Activated CD4-positive, alpha-beta memory T cell treated with anti-CD3 and anti-CD28 coated beads for 36 hours (primary cell): ENCODE results near the gene KRTAP4-2. TPM values are rescaled to one million over a fixed set of nuclear protein-coding genes. Genes with fewer than 3 reads are reported as not detected.
"Not testable (repeated sequence)": the region's sequence is repeated elsewhere in the genome, so short reads cannot be mapped to it uniquely, and the experiment has no call there.

ENCODE experiments used
- CTCF ChIA-PET: fragments of 350-600 bp; sonication (Branson Sonifier 250); formaldehyde crosslinking; loops from one replicate; lab custom pipeline; 2021; ENCODE audit warnings: antibody characterized with exemption, inconsistent platforms; lab: Charles Lee
- POLR2A ChIA-PET: fragments of 350-600 bp; sonication (Branson Sonifier 250); formaldehyde crosslinking; loops from one replicate; lab custom pipeline; 2021; ENCODE audit warnings: antibody characterized with exemption; lab: Charles Lee
- DNase-seq: peaks from one replicate; pipeline ENCODE4 v3.0.0-alpha.2; 2020
- H3K27ac Mint-ChIP-seq: one replicate; pipeline ENCODE4 v1.8.0; 2021; ENCODE audit warnings: mixed read lengths
- H3K27me3 Mint-ChIP-seq: one replicate; pipeline ENCODE4 v1.8.0; 2021; ENCODE audit warnings: mixed read lengths
- H3K36me3 Mint-ChIP-seq: one replicate; pipeline ENCODE4 v1.8.0; 2021; ENCODE audit warnings: mixed read lengths
- H3K4me1 Mint-ChIP-seq: one replicate; pipeline ENCODE4 v1.8.0; 2021; ENCODE audit warnings: low read depth, mixed read lengths
- H3K4me3 Mint-ChIP-seq: one replicate; pipeline ENCODE4 v1.8.0; 2021; ENCODE audit warnings: mild to moderate bottlenecking, mixed read lengths
- H3K9me3 Mint-ChIP-seq: one replicate; pipeline ENCODE4 v1.8.0; 2021; ENCODE audit warnings: mixed read lengths
- intact Hi-C: fragments of 100-400 bp; cut with micrococcal nuclease; formaldehyde crosslinking; loops from one replicate; pipeline ENCODE4 v1.15.1; 2023
- total RNA-seq, 2 experiments: library from RNA; stranded (reverse); gene quantifications; one replicate each; pipeline ENCODE4 v1.2.3, GENCODE V29; 2021

The KRTAP4-2 gene
- total RNA-seq, 2 experiments from 2014 or later: not detected

DNA sequence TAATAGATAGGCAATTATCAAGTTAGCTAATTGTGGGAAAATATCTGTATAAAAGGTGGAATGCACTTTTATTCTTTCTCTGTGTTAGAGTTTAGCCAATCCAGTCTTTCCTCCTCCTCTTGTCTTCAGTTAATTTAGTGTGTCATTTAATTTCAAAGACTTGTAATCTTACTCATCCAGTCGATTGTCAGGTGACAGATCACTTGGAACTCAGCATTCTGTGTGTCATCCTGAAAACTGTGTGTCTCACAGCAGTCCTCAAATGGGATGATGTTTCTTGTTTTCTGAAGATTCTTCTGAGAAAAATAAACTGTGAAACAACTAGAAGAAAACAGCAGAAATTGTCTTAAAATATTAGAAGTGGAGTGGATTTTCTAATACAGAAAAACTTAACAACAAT is 7.0 kb upstream of the KRTAP4-2 start:
- H3K9me3 Mint-ChIP-seq: no peaks in the 10 kb centered on the region
- DNase-seq: no peak
- no peak overlapping the region for H3K27ac Mint-ChIP-seq
- H3K27me3 Mint-ChIP-seq: peaks cover 13% of the 10 kb centered on the region
- no peaks in the 10 kb centered on the region for H3K36me3 Mint-ChIP-seq
- intact Hi-C loops: no loop called here
- no peak overlapping the region for H3K4me3 Mint-ChIP-seq
- ChIA-PET CTCF (interaction anchor here (1.4 kb wide), 1 partner anchor 364 kb away, joined by 3 read pairs; no protein-coding TSS in a partner anchor), POLR2A (no interaction called here)
- H3K4me1 Mint-ChIP-seq: no peaks in the 10 kb centered on the region

DNA sequence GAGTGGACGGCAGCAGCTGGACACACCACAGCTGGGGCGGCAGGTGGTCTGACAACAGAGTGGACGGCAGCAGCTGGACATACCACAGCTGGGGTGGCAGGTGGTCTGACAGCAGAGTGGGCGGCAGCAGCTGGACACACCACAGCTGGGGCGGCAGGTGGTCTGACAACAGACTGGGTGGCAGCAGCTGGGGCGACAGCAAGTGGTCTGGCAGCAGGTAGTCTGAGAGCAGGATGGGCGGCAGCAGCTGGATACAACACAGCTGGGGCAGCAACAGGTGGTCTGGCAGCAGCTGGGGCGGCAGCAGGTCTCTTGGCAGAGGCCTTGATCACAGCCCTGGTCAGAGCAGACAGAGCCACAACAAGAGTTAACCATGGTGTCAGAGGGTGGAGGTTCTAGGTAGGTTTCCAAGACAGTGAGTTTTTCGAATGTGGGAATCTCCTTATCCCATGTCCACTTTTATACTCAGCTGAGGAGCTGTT is 6.5 kb upstream of the KRTAP4-2 start, which contains the start of gene KRTAP4-1:
Gene KRTAP4-1 (minus strand): TSS at position 432 of the 482 bp plus-strand sequence. CDS start 57 bp downstream, at position 375.
- intact Hi-C loops: no loop called here
- Mint-ChIP-seq H3K9me3 (no peaks in the 10 kb centered on the region), H3K36me3 (no peaks in the 10 kb centered on the region), H3K27me3 (peaks cover 13% of the 10 kb centered on the region), H3K4me1 (no peaks in the 10 kb centered on the region), H3K27ac (no peak within 1 kb of the TSS), H3K4me3 (no peak within 1 kb of the TSS)
- POLR2A ChIA-PET: no interaction called here
- CTCF ChIA-PET: interaction anchor here (1.4 kb wide), 1 partner anchor 364 kb away, joined by 3 read pairs; no protein-coding TSS in a partner anchor
- DNase-seq: no peak

DNA sequence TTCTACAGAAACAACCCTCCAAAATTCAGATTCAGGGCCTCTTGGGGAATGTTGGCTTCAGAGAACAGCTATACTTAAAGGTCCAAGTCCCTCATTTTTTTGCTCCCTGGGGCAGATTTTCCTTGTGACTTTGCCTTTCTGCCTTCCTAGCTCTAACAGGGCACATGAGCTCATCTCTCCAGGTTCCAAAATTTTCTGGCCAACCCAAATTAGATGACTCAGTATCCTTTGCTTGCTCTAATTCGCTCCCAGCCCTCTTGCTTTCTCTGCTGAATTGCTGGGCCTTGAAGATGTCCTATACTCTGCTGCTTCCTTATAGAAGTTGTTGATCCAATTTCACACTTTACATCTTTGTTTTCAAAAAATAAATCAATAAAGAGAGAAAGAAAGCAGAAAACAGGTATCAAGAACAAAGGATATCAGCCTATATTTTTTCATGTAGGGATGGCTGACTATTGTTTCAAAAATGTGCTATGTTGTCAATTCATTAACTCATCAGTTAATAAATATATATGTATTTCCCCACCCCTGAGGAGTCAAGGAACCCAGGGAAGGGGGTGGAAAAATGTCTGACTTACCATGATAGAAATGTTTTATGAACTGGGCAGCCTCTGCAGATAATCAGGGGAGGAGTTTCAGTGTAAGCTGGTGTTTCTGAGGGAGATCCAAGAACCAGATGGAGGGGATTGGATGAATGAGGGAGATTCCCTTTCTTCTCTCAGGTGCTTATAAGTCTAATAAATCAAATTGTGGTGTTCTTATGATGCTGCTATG is 1.0 kb upstream of the KRTAP4-2 start:
- POLR2A ChIA-PET: no interaction called here
- Mint-ChIP-seq H3K9me3 (no peaks in the 10 kb centered on the region), H3K4me3 (no peak overlapping the region), H3K4me1 (no peaks in the 10 kb centered on the region), H3K36me3 (no peaks in the 10 kb centered on the region), H3K27ac (no peak overlapping the region), H3K27me3 (peaks cover under 1% of the 10 kb centered on the region)
- CTCF ChIA-PET: no interaction called here
- DNase-seq: no peak
- intact Hi-C loops: no loop called here

DNA sequence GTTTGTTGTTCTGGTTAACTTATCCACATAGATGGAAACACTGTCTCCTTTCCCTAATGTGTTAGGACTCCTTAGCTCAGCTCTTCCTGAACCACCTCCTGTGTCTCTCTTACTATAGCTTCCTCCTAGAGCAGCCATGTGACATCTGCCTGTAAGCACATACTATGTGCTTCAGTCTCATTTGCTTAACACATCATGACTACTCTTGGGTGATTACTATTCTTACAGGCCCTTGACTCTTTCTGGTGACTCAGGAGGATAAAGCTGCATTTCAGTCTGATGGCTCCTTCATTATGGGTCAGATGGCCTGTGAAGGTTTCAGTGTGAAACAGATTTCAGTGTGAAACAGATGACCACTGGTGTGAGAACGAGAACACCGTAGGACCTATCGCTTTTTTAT is 320 bp upstream of the KRTAP4-2 start:
- no peak overlapping the region for H3K4me3 Mint-ChIP-seq
- H3K9me3 Mint-ChIP-seq: no peaks in the 10 kb centered on the region
- CTCF ChIA-PET: no interaction called here
- no peaks in the 10 kb centered on the region for H3K4me1 Mint-ChIP-seq
- no peaks in the 10 kb centered on the region for H3K36me3 Mint-ChIP-seq
- no peaks in the 10 kb centered on the region for H3K27me3 Mint-ChIP-seq
- POLR2A ChIA-PET: no interaction called here
- no peak for DNase-seq
- H3K27ac Mint-ChIP-seq: no peak overlapping the region
- intact Hi-C loops: no loop called here

DNA sequence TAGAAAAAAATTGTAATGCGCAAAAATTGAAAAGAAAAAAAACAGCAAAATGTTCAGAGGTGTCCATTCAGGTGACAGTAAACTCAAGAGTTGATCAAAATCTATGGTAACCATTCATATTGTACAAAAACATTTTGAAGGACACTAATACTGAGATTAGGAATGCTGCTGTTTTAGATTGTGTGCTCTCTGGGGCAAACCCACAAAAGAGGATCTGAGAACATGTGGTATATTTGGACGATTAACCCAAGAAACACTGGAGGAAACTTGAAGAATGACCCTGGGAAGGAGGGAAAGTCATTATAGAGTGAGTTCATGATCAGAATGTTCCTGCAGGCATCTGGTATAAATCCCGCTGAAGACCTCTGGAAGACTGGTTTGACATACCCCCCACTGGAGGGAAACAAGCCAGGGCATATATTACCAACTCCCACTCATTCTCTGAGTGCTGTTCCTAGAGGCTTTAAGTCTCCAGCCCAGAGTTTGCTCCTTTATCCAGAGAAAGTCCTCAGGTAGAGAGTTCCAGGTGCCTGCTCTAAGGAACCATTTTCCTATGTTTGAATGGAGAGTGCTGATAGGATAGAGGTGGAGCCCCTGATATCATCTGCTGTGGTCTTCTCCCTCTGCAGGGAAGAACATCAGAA is 1.2 kb downstream of the KRTAP4-2 start:
- H3K4me1 Mint-ChIP-seq: no peaks in the 10 kb centered on the region
- intact Hi-C loops: no loop called here
- no peak overlapping the region for H3K4me3 Mint-ChIP-seq
- H3K9me3 Mint-ChIP-seq: no peaks in the 10 kb centered on the region
- no peak for DNase-seq
- H3K27ac Mint-ChIP-seq: no peak overlapping the region
- no peaks in the 10 kb centered on the region for H3K27me3 Mint-ChIP-seq
- ChIA-PET POLR2A (no interaction called here), CTCF (no interaction called here)
- H3K36me3 Mint-ChIP-seq: no peaks in the 10 kb centered on the region

DNA sequence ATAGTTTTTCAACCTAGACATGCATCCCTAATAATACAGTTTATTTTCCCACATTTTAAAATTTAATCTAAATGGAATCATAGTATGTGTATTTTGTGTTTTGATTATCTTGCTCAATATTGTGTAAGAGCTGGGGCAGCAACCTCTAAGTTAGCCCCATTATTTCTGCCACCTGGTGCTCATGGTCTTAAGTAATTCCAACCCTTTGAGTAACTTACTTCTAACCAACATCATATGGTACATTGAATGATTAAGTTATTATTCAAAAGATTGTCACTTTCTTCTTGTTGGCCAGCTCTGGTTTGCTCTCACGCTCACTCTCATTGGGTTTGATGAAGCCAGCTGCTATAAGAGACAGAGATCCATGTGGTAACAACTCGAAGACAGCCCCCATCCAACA is 6.1 kb downstream of the KRTAP4-2 start:
- Mint-ChIP-seq H3K9me3 (no peaks in the 10 kb centered on the region), H3K36me3 (no peaks in the 10 kb centered on the region), H3K27ac (no peak overlapping the region), H3K27me3 (no peaks in the 10 kb centered on the region), H3K4me3 (no peak overlapping the region), H3K4me1 (no peaks in the 10 kb centered on the region)
- intact Hi-C loops: no loop called here
- no peak for DNase-seq
- ChIA-PET POLR2A (no interaction called here), CTCF (no interaction called here)

DNA sequence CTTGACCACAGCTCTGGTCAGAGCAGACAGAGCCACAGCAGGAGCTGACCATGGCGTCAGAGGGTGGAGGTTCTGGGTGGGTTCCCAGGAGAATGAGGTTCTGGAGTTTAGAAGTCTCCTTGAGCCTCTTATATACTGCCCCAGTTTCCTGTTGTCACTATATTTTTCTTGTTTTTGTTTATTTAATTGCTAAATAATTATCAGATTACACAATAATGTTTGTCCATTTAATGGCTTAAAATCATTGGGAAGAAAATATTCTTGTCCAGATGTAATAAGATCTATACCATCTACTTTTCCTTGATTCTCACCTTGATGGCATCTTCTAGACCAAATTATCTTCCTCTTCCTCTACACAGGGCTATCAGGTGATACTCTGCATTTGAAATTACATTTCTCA is 9.9 kb downstream of the KRTAP4-2 start, which contains the start of gene KRTAP4-3:
Gene KRTAP4-3 (minus strand): TSS at position 101 of the 400 bp plus-strand sequence. CDS start 49 bp downstream, at position 52.
- Mint-ChIP-seq H3K9me3 (no peaks in the 10 kb centered on the region), H3K27ac (no peak within 1 kb of the TSS), H3K27me3 (no peaks in the 10 kb centered on the region), H3K36me3 (no peaks in the 10 kb centered on the region), H3K4me3 (no peak within 1 kb of the TSS), H3K4me1 (no peaks in the 10 kb centered on the region)
- DNase-seq: no peak
- ChIA-PET CTCF (no interaction called here), POLR2A (no interaction called here)
- intact Hi-C loops: no loop called here

DNA sequence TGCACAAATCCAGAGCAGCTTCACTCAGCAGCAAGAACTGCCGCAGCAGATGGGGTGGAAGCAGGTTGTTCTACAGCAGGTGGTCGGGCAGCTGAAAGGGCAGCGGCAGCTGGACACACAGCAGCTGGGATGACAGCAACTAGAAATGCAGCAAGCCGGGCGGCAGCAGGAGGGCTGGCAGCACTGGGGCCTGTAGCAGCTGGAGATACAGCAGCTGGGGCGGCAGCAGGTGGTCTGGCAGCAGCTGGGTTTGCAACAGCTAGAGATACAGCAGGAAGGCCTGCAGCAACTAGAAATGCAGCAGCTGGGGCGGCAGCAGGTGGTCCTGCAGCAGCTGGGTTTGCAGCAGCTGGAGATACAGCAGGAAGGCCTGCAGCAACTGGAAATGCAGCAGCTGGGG is 10.5 kb downstream of the KRTAP4-2 start:
- no peak overlapping the region for H3K4me3 Mint-ChIP-seq
- POLR2A ChIA-PET: no interaction called here
- H3K9me3 Mint-ChIP-seq: no peaks in the 10 kb centered on the region
- no peaks in the 10 kb centered on the region for H3K27me3 Mint-ChIP-seq
- no peaks in the 10 kb centered on the region for H3K4me1 Mint-ChIP-seq
- no peak for DNase-seq
- CTCF ChIA-PET: no interaction called here
- no peak overlapping the region for H3K27ac Mint-ChIP-seq
- H3K36me3 Mint-ChIP-seq: no peaks in the 10 kb centered on the region
- intact Hi-C loops: no loop called here

DNA sequence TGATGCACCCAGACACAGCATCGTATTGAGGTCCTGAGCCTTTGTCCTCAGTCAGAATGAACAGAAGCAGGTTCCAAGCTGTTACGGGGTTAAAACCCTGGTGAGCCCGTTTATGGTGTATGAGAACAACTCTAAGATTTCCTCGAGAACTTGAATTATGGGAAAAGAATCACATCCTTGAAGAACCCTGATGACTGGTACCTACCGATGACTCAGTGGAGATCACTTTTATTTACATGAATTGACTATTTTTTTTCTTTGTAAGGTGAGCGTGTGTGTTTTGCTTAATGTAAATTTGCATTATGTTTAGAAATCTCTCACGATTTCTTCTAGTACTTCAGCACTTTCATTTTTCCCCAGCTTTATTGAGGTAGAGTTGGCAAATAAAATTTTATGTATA is 14.2 kb downstream of the KRTAP4-2 start:
- intact Hi-C loops: no loop called here
- Mint-ChIP-seq H3K36me3 (no peaks in the 10 kb centered on the region), H3K27me3 (peaks cover 3% of the 10 kb centered on the region), H3K4me3 (no peak overlapping the region), H3K9me3 (no peaks in the 10 kb centered on the region), H3K27ac (no peak overlapping the region), H3K4me1 (no peaks in the 10 kb centered on the region)
- ChIA-PET CTCF (no interaction called here), POLR2A (no interaction called here)
- DNase-seq: no peak

DNA sequence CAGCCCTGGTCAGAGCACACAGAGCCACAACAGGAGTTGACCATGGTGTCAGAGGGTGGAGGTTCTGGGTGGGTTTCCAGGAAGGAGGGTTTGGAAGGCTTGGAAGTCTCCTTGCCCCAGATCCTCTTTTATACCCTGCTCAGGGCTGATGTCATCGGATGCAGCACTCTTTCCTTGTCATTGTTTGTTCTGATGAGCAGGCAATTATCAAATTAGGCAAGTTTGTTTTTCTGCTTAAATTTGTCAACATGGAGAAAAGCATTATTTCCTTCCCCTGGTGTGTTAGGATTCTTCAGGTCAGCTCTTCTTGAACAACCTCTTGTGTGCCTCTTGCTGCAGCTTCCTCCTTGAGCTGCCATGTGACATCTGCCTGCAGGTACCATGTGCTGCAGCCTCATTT is 17.4 kb downstream of the KRTAP4-2 start, which contains the start of gene KRTAP4-4:
Gene KRTAP4-4 (minus strand): TSS at position 101 of the 400 bp plus-strand sequence. CDS start 57 bp downstream, at position 44.
- Mint-ChIP-seq H3K4me1 (no peaks in the 10 kb centered on the region), H3K4me3 (no peak within 1 kb of the TSS), H3K27ac (no peak within 1 kb of the TSS), H3K36me3 (no peaks in the 10 kb centered on the region), H3K27me3 (peaks cover 7% of the 10 kb centered on the region), H3K9me3 (no peaks in the 10 kb centered on the region)
- no peak for DNase-seq
- CTCF ChIA-PET: no interaction called here
- intact Hi-C loops: no loop called here
- POLR2A ChIA-PET: no interaction called here

DNA sequence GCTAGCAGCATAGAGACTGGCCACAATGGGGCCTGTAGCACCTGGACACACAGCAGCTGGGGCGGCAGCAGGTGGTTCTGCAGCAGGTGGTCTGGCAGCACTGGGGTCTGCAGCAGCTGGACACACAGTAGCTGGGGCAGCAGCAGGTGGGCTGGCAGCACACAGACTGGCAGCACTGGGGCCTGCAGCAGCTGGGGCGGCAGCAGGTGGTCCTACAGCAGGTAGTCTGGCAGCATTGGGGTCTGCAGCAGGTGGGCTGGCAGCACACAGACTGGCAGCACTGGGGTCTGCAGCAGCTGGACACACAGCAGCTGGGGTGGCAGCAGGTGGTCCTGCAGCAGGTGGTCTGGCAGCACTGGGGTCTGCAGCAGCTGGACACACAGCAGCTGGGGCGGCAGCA is 17.8 kb downstream of the KRTAP4-2 start:
- H3K9me3 Mint-ChIP-seq, H3K36me3 Mint-ChIP-seq, H3K27me3 Mint-ChIP-seq, H3K4me1 Mint-ChIP-seq, POLR2A ChIA-PET, CTCF ChIA-PET, intact Hi-C loops, H3K4me3 Mint-ChIP-seq, DNase-seq, H3K27ac Mint-ChIP-seq: not testable (repeated sequence)

DNA sequence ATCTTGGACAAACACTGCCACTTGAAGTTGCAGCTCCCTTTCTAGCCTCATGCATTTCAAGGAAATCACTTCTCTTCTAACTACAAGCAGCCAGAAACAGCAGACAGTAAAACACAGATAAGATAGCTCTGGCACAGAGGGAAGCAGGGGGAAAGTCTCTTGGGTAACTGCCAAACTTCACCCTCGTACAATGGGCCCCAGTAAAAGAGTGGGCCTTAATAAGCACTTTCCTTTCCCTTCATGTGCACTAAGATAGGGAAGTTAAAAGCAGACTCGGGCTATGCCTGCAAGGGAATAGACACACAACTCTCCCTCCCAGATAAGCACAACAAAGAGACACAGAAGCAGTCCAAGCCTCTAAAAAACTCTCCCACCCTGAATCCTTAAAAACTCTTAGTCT is 24.2 kb downstream of the KRTAP4-2 start:
- no peak overlapping the region for H3K27ac Mint-ChIP-seq
- POLR2A ChIA-PET: no interaction called here
- no peak overlapping the region for H3K4me3 Mint-ChIP-seq
- H3K4me1 Mint-ChIP-seq: no peaks in the 10 kb centered on the region
- CTCF ChIA-PET: no interaction called here
- intact Hi-C loops: no loop called here
- H3K27me3 Mint-ChIP-seq: peaks cover 4% of the 10 kb centered on the region
- DNase-seq: no peak
- H3K36me3 Mint-ChIP-seq: no peaks in the 10 kb centered on the region
- no peaks in the 10 kb centered on the region for H3K9me3 Mint-ChIP-seq
